Thyroid gland (tissue), 4 donors: ENCODE data around the gene TTBK1. TPM values are rescaled to one million over a fixed set of nuclear protein-coding genes. Genes with fewer than 3 reads are reported as not detected.

Source experiments
- DNase-seq, 2 donors: peaks; one replicate each; pipeline ENCODE4 v3.0.0-alpha.2; 2019
- H3K27ac ChIP-seq, 3 donors: fragments of 200-600 bp; sonication (generic); 1 replicate in 2 of 3; 2 replicates in 1 of 3; pipeline ENCODE4 v1.5.1; 2016 to 2019; ENCODE audit warnings: mild to moderate bottlenecking in 1 of 3, moderate library complexity in 1 of 3
- H3K27me3 ChIP-seq: fragments of 200-600 bp; sonication (generic); one replicate; pipeline ENCODE4 v1.5.1; 2019
- H3K36me3 ChIP-seq, 2 donors: fragments of 200-600 bp; sonication (generic); one replicate each; pipeline ENCODE4 v1.5.1; 2016 to 2019
- H3K4me1 ChIP-seq, 2 donors: fragments of 200-600 bp; sonication (generic); one replicate each; pipeline ENCODE4 v1.5.1; 2017 to 2019
- H3K4me3 ChIP-seq, 3 donors: fragments of 200-600 bp; sonication (generic); replicated peaks in 1 of 3; 1 replicate in 2 of 3; 2 replicates in 1 of 3; pipeline ENCODE4 v1.5.1; 2016; ENCODE audit warnings: mild to moderate bottlenecking in 1 of 3
- H3K9me3 ChIP-seq: fragments of 200-600 bp; sonication (generic); one replicate; pipeline ENCODE4 v1.5.1; 2017
- POLR2A ChIP-seq, 2 donors: fragments of 450-650 bp; IDR thresholded peaks; one replicate each; pipeline ENCODE4 v1.6.1; 2017; ENCODE audit warnings: antibody characterized with exemption in 2 of 2, mild to moderate bottlenecking in 2 of 2, moderate library complexity in 1 of 2
- WGBS, 2 donors: methylation state at CpG; one replicate each; pipeline ENCODE4 v1.1.5; 2017; 5-methylcytosine and 5-hydroxymethylcytosine counted together
- intact Hi-C: fragments of 100-400 bp; cut with DNase I; formaldehyde crosslinking; loops from one replicate; pipeline ENCODE4 v1.15.1; 2023
- total RNA-seq, 4 donors: library from RNA; depleted of rRNA; stranded (reverse); fragments of >200 nt; gene quantifications; one replicate each; pipeline ENCODE4 v1.2.3, GENCODE V29; 2016
- TF ChIP-seq, protein P1 (sequence below), 6 experiments: fragments of 200-600 bp in 3 of 6; fragments of 450-650 bp in 3 of 6; sonication (generic) in 3 of 6; IDR thresholded peaks; one replicate each; pipeline ENCODE4 v1.5.1; 2016 to 2019; ENCODE audit warnings: antibody characterized with exemption in 6 of 6, mild to moderate bottlenecking in 2 of 6, inconsistent platforms in 1 of 6, moderate library complexity in 1 of 6

The TTBK1 gene
- total RNA-seq, 4 donors from 2014 or later, result 0.11 to 0.15 TPM; not detected in 2

DNA sequence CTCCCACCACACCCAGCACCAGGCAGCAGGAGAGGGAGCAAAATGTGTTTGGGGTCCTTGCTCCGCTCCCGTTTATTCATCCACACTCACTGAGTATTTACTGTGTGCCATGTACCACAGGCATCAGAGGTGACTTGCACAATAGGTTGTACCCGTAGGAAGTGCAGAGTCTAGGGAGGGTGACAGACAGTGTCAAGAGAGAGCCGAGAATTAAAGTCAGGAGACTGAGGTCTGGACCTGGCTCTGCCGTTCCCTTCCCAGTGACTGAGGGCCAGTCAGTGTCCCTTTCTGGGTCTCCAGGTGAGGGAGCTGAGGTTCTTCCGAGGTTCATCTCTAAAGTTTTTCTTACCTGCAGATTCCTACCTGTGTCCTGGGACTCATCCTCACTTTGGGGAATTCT, 22.3 kb downstream of the TTBK1 start:
- H3K4me1 ChIP-seq, result peaks cover 14 to 28% of the 10 kb centered on the region in 2 donors
- intact Hi-C loops, result no loop called here
- H3K9me3 ChIP-seq, result no peaks in the 10 kb centered on the region
- no peaks in the 10 kb centered on the region for H3K36me3 ChIP-seq
- no peak for DNase-seq
- H3K4me3 ChIP-seq, result no peak overlapping the region
- H3K27me3 ChIP-seq, result no peaks in the 10 kb centered on the region
- 75 to 89% methylated on average over 4 to 6 of the region's 6 CpGs for WGBS, 2 donors
- TF ChIP-seq, protein P1, sequence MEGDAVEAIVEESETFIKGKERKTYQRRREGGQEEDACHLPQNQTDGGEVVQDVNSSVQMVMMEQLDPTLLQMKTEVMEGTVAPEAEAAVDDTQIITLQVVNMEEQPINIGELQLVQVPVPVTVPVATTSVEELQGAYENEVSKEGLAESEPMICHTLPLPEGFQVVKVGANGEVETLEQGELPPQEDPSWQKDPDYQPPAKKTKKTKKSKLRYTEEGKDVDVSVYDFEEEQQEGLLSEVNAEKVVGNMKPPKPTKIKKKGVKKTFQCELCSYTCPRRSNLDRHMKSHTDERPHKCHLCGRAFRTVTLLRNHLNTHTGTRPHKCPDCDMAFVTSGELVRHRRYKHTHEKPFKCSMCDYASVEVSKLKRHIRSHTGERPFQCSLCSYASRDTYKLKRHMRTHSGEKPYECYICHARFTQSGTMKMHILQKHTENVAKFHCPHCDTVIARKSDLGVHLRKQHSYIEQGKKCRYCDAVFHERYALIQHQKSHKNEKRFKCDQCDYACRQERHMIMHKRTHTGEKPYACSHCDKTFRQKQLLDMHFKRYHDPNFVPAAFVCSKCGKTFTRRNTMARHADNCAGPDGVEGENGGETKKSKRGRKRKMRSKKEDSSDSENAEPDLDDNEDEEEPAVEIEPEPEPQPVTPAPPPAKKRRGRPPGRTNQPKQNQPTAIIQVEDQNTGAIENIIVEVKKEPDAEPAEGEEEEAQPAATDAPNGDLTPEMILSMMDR (IDR thresholded peaks at IDR 0.05), result no peak
- no peak for TF ChIP-seq POLR2A (IDR thresholded peaks at IDR 0.05)
- H3K27ac ChIP-seq, result no peak overlapping the region

GRCh38 chr6:43267619-43268354, 24.5 kb downstream of the TTBK1 start:
- no peak for TF ChIP-seq POLR2A (IDR thresholded peaks at IDR 0.05)
- TF ChIP-seq, protein P1 (IDR thresholded peaks at IDR 0.05), result no peak
- no peaks in the 10 kb centered on the region for H3K36me3 ChIP-seq
- H3K4me3 ChIP-seq, result no peak overlapping the region
- 81 to 83% methylated on average over 7 of the region's 7 CpGs for WGBS, 2 donors
- intact Hi-C loops, result no loop called here
- peak overlapping the region in 1 of 3 donors; percentile 21 for H3K27ac ChIP-seq
- no peaks in the 10 kb centered on the region for H3K27me3 ChIP-seq
- DNase-seq, result no peak
- no peaks in the 10 kb centered on the region for H3K9me3 ChIP-seq
- H3K4me1 ChIP-seq, result peaks cover 23 to 37% of the 10 kb centered on the region in 2 donors

- H3K27me3 ChIP-seq, result no peaks in the 10 kb centered on the region
- H3K9me3 ChIP-seq, result no peaks in the 10 kb centered on the region
- TF ChIP-seq, protein P1 (IDR thresholded peaks at IDR 0.05), result no peak
- TF ChIP-seq POLR2A (IDR thresholded peaks at IDR 0.05), result no peak
- 44 to 54% methylated on average over 2 to 3 of the region's 3 CpGs for WGBS, 2 donors
- DNase-seq, result peak; percentile 54 to 59
- intact Hi-C loops, result no loop called here
- no peak overlapping the region for H3K4me3 ChIP-seq
- peak overlapping the region in 1 of 3 donors; percentile 34 for H3K27ac ChIP-seq
- H3K36me3 ChIP-seq, result no peaks in the 10 kb centered on the region
- H3K4me1 ChIP-seq, result peaks cover 23 to 37% of the 10 kb centered on the region in 2 donors
Measured at GRCh38 chr6:43268355-43268700, 25.0 kb downstream of the TTBK1 start.

DNA sequence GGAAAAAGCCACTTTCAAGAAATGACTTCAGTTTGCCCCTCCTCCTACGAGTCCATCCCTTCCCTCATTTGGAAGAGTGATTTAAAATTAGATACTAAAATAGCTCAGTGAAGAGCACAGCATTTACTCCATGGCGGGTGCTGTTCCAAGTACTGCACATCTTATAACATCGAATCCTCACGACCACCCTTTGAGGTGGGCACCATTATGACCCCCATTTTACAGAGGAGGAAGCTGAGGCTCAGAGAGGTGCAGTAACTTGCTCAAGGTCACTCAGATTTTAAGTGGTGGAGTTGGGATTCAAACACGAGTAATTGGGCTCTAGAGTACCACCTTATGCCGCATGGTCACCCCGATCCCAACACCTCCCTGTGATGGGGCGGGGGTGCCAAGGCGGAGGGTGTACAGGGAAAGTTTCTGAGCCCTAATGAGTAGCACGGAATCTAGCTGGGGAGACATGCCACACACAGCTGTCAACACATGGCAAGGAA, 25.5 kb downstream of the TTBK1 start:
- Histone ChIP-seq H3K4me3 (no peak overlapping the region), H3K27ac (peak overlapping the region in 1 of 3 donors; percentile 6), H3K4me1 (peaks cover 23 to 37% of the 10 kb centered on the region in 2 donors), H3K36me3 (no peaks in the 10 kb centered on the region), H3K9me3 (no peaks in the 10 kb centered on the region), H3K27me3 (no peaks in the 10 kb centered on the region)
- WGBS, 2 donors, result 69 to 80% methylated on average over 10 of the region's 10 CpGs
- TF ChIP-seq, protein P1 (IDR thresholded peaks at IDR 0.05), result no peak
- no peak for TF ChIP-seq POLR2A (IDR thresholded peaks at IDR 0.05)
- no peak for DNase-seq
- intact Hi-C loops, result no loop called here

- Histone ChIP-seq H3K4me3 (peak overlapping the region in 1 of 3 donors; percentile 16), H3K4me1 (peaks cover 23 to 37% of the 10 kb centered on the region in 2 donors), H3K27me3 (no peaks in the 10 kb centered on the region), H3K36me3 (no peaks in the 10 kb centered on the region), H3K9me3 (no peaks in the 10 kb centered on the region), H3K27ac (peak overlapping the region in 2 of 3 donors; percentile 30 to 44)
- intact Hi-C loops, result no loop called here
- peak; percentile 25 to 27 for DNase-seq
- WGBS, 2 donors, result 8 to 11% methylated on average over 23 to 24 of the region's 44 CpGs
- TF ChIP-seq, protein P1 (IDR thresholded peaks at IDR 0.05), result no peak
- no peak for TF ChIP-seq POLR2A (IDR thresholded peaks at IDR 0.05)
Measured at GRCh38 chr6:43269273-43270007, 26.2 kb downstream of the TTBK1 start.
